ENCODE data around the gene YARS1.

YARS1 gene

GRCh38 chr1:32768110-32768850, 48.9 kb downstream of the YARS1 start:
- H3K4me1 ChIP-seq (ENCODE audit: insufficient read depth, low read length) = peaks cover 37% of the 10 kb centered on the region
- no peak overlapping the region for H3K9ac ChIP-seq (ENCODE audit: low read depth, low read length)
- H3K9me3 ChIP-seq (ENCODE audit: control insufficient read depth, insufficient read depth, low read length) = no peaks in the 10 kb centered on the region
- H3K36me3 ChIP-seq (ENCODE audit: insufficient read depth, low read length) = peaks cover 3% of the 10 kb centered on the region; the same call in 1 of the 2 replicates

DNA sequence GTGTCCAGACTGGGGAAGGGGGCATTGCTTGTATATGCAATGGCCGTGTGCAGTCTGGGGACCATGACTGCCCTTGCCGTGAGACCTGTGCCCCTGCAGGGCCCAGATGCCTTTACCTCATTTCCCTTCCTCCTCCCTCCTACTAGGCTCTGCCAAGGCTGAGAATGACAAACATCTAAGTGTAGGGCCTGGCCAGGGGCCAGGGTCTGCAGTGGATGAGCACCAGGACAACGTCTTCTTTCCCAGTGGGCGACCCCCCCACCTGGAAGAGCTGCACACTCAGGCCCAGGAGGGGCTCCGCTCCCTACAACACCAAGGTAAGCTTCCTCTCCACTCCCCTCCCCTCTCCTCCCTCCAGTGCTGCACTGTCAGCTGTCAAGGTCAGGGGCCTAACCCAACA, 49.5 kb downstream of the YARS1 start:
- H3K4me1 ChIP-seq (ENCODE audit: insufficient read depth, low read length) = peaks cover 37% of the 10 kb centered on the region
- no peak overlapping the region for H3K9ac ChIP-seq (ENCODE audit: low read depth, low read length)
- H3K9me3 ChIP-seq (ENCODE audit: control insufficient read depth, insufficient read depth, low read length) = no peaks in the 10 kb centered on the region
- peaks cover 3% of the 10 kb centered on the region; the same call in 1 of the 2 replicates for H3K36me3 ChIP-seq (ENCODE audit: insufficient read depth, low read length)

DNA sequence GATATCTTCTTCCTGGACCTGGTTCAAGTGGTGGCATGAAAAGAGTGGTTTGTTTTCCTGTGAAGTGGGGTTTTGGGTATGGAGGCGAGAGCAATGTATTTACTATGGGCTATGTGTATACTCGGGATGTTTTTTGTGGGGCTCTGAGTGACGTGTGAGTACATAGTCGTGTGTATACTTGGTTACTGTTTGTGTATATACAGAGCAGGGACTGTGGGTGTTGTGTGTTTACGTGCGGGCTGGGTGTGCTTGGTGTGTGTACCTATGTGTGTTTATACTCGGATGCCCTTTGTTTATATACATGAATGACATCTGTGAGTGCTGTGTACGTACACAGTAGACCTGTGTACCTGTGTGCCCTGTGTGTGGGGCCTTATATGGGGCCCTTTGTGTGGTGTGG, 50.0 kb downstream of the YARS1 start:
- peaks cover 3% of the 10 kb centered on the region; the same call in 1 of the 2 replicates for H3K36me3 ChIP-seq (ENCODE audit: insufficient read depth, low read length)
- peak overlapping the region; percentile 40; the same call in 1 of the 2 replicates for H3K9ac ChIP-seq (ENCODE audit: low read depth, low read length)
- H3K4me1 ChIP-seq (ENCODE audit: insufficient read depth, low read length) = peaks cover 38% of the 10 kb centered on the region
- no peaks in the 10 kb centered on the region for H3K9me3 ChIP-seq (ENCODE audit: control insufficient read depth, insufficient read depth, low read length)

GRCh38 chr1:32766328-32766972, 50.7 kb downstream of the YARS1 start:
- H3K9ac ChIP-seq (ENCODE audit: low read depth, low read length) = peak overlapping the region; percentile 40
- H3K4me1 ChIP-seq (ENCODE audit: insufficient read depth, low read length) = peaks cover 45% of the 10 kb centered on the region
- H3K9me3 ChIP-seq (ENCODE audit: control insufficient read depth, insufficient read depth, low read length) = no peaks in the 10 kb centered on the region
- H3K36me3 ChIP-seq (ENCODE audit: insufficient read depth, low read length) = peaks cover 3% of the 10 kb centered on the region; the same call in 1 of the 2 replicates

DNA sequence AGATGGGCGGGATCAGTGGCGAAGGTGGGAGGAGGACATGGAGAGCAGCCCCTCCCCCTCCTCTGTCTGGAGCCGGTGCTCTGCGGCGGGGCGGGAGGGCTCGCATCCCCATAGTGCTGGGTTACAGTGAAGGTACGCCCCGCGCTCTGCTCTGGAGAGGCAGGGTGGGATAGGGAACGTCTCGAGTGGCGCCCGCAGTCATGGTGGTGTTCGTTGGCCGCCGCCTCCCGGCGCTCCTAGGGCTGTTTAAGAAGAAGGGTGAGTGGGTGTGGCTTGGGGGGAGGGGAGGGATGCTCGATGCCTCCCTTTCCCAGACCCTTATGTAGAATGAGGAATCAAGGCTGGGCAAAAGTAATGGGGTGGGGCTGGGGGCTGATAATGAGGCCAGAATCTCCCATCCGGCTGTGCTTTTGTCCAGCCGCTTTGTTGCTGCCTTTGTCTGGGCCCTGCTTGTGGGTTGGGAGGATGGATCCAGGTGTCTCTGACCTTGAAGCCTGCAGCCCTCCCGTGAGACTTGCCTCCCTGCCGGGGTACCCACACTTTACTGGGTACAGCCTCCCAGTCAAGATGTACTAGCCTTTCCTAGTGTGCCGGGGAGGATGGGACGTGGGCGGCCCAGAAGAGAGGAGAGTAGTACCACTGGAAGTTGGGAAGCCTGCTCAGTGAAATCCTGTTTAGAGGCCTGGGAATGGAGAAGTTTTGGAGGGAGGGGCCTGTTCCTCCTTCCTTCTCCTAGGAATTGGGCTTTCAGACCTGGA, 51.4 kb downstream of the YARS1 start:
- Histone ChIP-seq H3K4me1 (ENCODE audit: insufficient read depth, low read length) (peaks cover 52% of the 10 kb centered on the region), H3K9me3 (ENCODE audit: control insufficient read depth, insufficient read depth, low read length) (no peaks in the 10 kb centered on the region), H3K36me3 (ENCODE audit: insufficient read depth, low read length) (peaks cover 3% of the 10 kb centered on the region; the same call in 1 of the 2 replicates), H3K9ac (ENCODE audit: low read depth, low read length) (peak overlapping the region; percentile 40)

- Histone ChIP-seq H3K4me1 (ENCODE audit: insufficient read depth, low read length) (peaks cover 46% of the 10 kb centered on the region), H3K9me3 (ENCODE audit: control insufficient read depth, insufficient read depth, low read length) (no peaks in the 10 kb centered on the region), H3K9ac (ENCODE audit: low read depth, low read length) (peak overlapping the region; percentile 40; the same call in 1 of the 2 replicates), H3K36me3 (ENCODE audit: insufficient read depth, low read length) (peaks cover 3% of the 10 kb centered on the region; the same call in 1 of the 2 replicates)
Observed at GRCh38 chr1:32764826-32765569, 52.2 kb downstream of the YARS1 start.

DNA sequence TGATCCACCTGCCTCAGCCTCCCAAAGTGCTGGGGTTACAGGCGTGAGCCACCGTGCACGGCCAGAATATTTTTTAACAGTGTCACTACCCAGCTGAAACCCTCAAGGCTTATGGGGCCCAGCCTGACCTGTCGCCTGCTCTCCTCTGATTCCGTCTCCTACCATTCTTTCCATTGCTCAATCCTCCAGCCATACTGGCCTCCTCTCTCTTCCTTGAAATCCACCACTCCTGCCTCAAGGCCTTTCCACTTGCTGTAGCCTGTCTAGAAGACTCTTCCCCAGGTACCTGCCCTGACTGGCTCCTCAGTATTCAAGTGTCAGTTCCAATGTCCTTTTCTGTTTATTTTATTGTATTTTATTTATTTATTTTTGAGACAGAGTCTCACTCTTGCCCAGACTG, 53.9 kb downstream of the YARS1 start:
- Histone ChIP-seq H3K36me3 (ENCODE audit: insufficient read depth, low read length) (no peaks in the 10 kb centered on the region), H3K9me3 (ENCODE audit: control insufficient read depth, insufficient read depth, low read length) (no peaks in the 10 kb centered on the region), H3K4me1 (ENCODE audit: insufficient read depth, low read length) (peaks cover 56% of the 10 kb centered on the region), H3K9ac (ENCODE audit: low read depth, low read length) (no peak overlapping the region)

GRCh38 chr1:32761936-32762335, 55.2 kb downstream of the YARS1 start:
- no peaks in the 10 kb centered on the region for H3K36me3 ChIP-seq (ENCODE audit: insufficient read depth, low read length)
- H3K9me3 ChIP-seq (ENCODE audit: control insufficient read depth, insufficient read depth, low read length) = no peaks in the 10 kb centered on the region
- H3K9ac ChIP-seq (ENCODE audit: low read depth, low read length) = no peak overlapping the region
- H3K4me1 ChIP-seq (ENCODE audit: insufficient read depth, low read length) = peaks cover 60% of the 10 kb centered on the region

GRCh38 chr1:32761253-32761877, 55.8 kb downstream of the YARS1 start:
- peaks cover 56% of the 10 kb centered on the region for H3K4me1 ChIP-seq (ENCODE audit: insufficient read depth, low read length)
- peak overlapping the region; percentile 36 for H3K9ac ChIP-seq (ENCODE audit: low read depth, low read length)
- H3K36me3 ChIP-seq (ENCODE audit: insufficient read depth, low read length) = no peaks in the 10 kb centered on the region
- no peaks in the 10 kb centered on the region for H3K9me3 ChIP-seq (ENCODE audit: control insufficient read depth, insufficient read depth, low read length)

GRCh38 chr1:32759997-32760623, 57.0 kb downstream of the YARS1 start:
- Histone ChIP-seq H3K4me1 (ENCODE audit: insufficient read depth, low read length) (peaks cover 56% of the 10 kb centered on the region), H3K9ac (ENCODE audit: low read depth, low read length) (peak overlapping the region; percentile 45), H3K9me3 (ENCODE audit: control insufficient read depth, insufficient read depth, low read length) (no peaks in the 10 kb centered on the region), H3K36me3 (ENCODE audit: insufficient read depth, low read length) (no peaks in the 10 kb centered on the region)

DNA sequence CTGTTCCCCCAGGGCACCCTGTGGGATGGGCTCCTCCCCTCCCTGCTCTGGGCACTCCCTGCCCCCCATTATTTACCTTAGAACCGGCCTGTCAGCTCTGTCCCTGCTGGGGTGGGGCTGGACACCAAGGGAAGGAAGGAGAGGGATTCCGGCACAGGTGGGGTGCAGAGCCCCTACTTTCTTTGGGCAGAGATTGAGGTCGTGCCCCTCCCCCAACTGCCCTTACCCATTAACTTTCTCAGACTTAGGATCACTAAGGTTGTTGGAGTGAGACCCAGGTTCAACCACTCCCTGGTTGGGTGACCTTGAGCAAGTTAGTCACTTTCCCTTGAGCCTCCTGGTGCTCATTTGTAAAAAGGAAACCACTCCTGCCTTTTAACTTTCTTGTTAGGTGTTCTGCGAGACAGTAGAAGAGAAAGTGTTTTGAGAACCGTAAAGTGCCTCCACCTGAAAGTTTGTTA, 57.6 kb downstream of the YARS1 start:
- peaks cover 51% of the 10 kb centered on the region for H3K4me1 ChIP-seq (ENCODE audit: insufficient read depth, low read length)
- no peaks in the 10 kb centered on the region for H3K36me3 ChIP-seq (ENCODE audit: insufficient read depth, low read length)
- H3K9ac ChIP-seq (ENCODE audit: low read depth, low read length) = peak overlapping the region; percentile 45
- no peaks in the 10 kb centered on the region for H3K9me3 ChIP-seq (ENCODE audit: control insufficient read depth, insufficient read depth, low read length)

GRCh38 chr1:32758795-32759430, 58.2 kb downstream of the YARS1 start:
- H3K36me3 ChIP-seq (ENCODE audit: insufficient read depth, low read length) = no peaks in the 10 kb centered on the region
- peak overlapping the region; percentile 45 for H3K9ac ChIP-seq (ENCODE audit: low read depth, low read length)
- H3K9me3 ChIP-seq (ENCODE audit: control insufficient read depth, insufficient read depth, low read length) = no peaks in the 10 kb centered on the region
- H3K4me1 ChIP-seq (ENCODE audit: insufficient read depth, low read length) = peaks cover 50% of the 10 kb centered on the region
